Tibial nerve (tissue), 4 donors: ENCODE data around the gene PLXNA4. TPM values are rescaled to one million over a fixed set of nuclear protein-coding genes. Genes with fewer than 3 reads are reported as not detected.
A peak's percentile ranks its signal among the peaks of the same experiment; 100 is the strongest.

Source experiments
- DNase-seq, 2 donors: peaks; one replicate each; pipeline ENCODE4 v3.0.0-alpha.2; 2019; ENCODE audit warnings: low spot score in 2 of 2
- H3K27ac ChIP-seq, 4 donors: fragments of 200-600 bp; sonication (generic) in 3 of 4; one replicate each; pipeline ENCODE4 v1.5.1; 2017 to 2019; ENCODE audit warnings: mild to moderate bottlenecking in 1 of 4
- H3K27me3 ChIP-seq, 2 donors: fragments of 200-600 bp; sonication (generic) in 1 of 2; one replicate each; pipeline versions ENCODE4 v1.5.1 to v1.6.0; 2017 to 2019
- H3K36me3 ChIP-seq, 3 donors: fragments of 200-600 bp; sonication (generic); one replicate each; pipeline ENCODE4 v1.5.1; 2018 to 2019
- H3K4me1 ChIP-seq, 4 donors: fragments of 200-600 bp; sonication (generic) in 3 of 4; one replicate each; pipeline ENCODE4 v1.5.1; 2017 to 2019
- H3K4me3 ChIP-seq, 4 donors: fragments of 200-600 bp; sonication (generic) in 3 of 4; one replicate each; pipeline ENCODE4 v1.5.1; 2017 to 2019; ENCODE audit warnings: mild to moderate bottlenecking in 1 of 4, moderate library complexity in 1 of 4
- H3K9me3 ChIP-seq, 4 donors: fragments of 200-600 bp; sonication (generic) in 3 of 4; one replicate each; pipeline ENCODE4 v1.5.1; 2017 to 2019
- EP300 ChIP-seq, 2 donors: sonication (generic); formaldehyde crosslinking; IDR thresholded peaks; one replicate each; pipeline ENCODE4 v1.6.1; 2017; ENCODE audit warnings: antibody characterized with exemption in 2 of 2, mild to moderate bottlenecking in 1 of 2
- POLR2A ChIP-seq, 2 donors: fragments of 450-650 bp; IDR thresholded peaks; one replicate each; pipeline ENCODE4 v1.6.1; 2017; ENCODE audit warnings: antibody characterized with exemption in 2 of 2, mild to moderate bottlenecking in 2 of 2, moderate library complexity in 2 of 2
- WGBS, 2 donors: methylation state at CpG; one replicate each; pipeline ENCODE4 v1.1.5; 2018; 5-methylcytosine and 5-hydroxymethylcytosine counted together
- total RNA-seq, 4 donors: library from RNA; depleted of rRNA; stranded (reverse); fragments of >200 nt; gene quantifications; one replicate each; pipeline ENCODE4 v1.1.0, GENCODE V29; 2016
- TF ChIP-seq, protein P1 (sequence below), 5 experiments: fragments of 200-600 bp in 3 of 5; fragments of 450-650 bp in 2 of 5; sonication (generic) in 3 of 5; IDR thresholded peaks; one replicate each; pipeline ENCODE4 v1.5.1; 2016 to 2019; ENCODE audit warnings: antibody characterized with exemption in 5 of 5, mild to moderate bottlenecking in 3 of 5, moderate library complexity in 2 of 5

The PLXNA4 gene
- total RNA-seq, 4 donors from 2014 or later, result 12.6 to 32.4 (median 13.7) TPM

GRCh38 chr7:132321387-132321786 lies 254.9 kb downstream of the PLXNA4 start:
- H3K27me3 ChIP-seq, result peaks cover 0 to 23% of the 10 kb centered on the region in 2 donors
- H3K27ac ChIP-seq, result no peak overlapping the region
- WGBS, 2 donors, result 53 to 56% methylated on average over 6 of the region's 6 CpGs
- H3K4me1 ChIP-seq, result peaks cover 0 to 6% (median 3%) of the 10 kb centered on the region in 4 donors
- DNase-seq, result no peak
- H3K9me3 ChIP-seq, result no peaks in the 10 kb centered on the region
- H3K4me3 ChIP-seq, result no peak overlapping the region
- H3K36me3 ChIP-seq, result no peaks in the 10 kb centered on the region
- TF ChIP-seq, protein P1, sequence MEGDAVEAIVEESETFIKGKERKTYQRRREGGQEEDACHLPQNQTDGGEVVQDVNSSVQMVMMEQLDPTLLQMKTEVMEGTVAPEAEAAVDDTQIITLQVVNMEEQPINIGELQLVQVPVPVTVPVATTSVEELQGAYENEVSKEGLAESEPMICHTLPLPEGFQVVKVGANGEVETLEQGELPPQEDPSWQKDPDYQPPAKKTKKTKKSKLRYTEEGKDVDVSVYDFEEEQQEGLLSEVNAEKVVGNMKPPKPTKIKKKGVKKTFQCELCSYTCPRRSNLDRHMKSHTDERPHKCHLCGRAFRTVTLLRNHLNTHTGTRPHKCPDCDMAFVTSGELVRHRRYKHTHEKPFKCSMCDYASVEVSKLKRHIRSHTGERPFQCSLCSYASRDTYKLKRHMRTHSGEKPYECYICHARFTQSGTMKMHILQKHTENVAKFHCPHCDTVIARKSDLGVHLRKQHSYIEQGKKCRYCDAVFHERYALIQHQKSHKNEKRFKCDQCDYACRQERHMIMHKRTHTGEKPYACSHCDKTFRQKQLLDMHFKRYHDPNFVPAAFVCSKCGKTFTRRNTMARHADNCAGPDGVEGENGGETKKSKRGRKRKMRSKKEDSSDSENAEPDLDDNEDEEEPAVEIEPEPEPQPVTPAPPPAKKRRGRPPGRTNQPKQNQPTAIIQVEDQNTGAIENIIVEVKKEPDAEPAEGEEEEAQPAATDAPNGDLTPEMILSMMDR (IDR thresholded peaks at IDR 0.05), result no peak

DNA sequence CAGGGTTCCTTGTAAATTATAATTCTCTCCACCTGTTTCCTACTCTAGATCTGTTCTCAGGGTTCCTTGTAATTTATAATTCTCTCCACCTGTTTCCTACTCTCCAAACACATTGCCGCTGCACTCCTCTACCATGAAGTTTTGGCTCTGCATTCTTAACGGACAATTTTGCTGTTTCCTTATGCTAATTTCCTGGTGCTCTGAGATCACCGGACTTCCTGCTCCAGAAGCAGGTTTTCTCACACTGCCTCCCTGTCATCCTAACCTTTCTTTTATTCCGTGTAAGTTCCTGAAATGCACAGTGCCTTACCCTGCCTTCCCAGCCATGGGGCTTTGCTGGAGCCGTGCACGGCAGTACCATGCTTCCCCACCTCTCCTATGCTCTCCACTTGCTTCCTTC lies 256.8 kb downstream of the PLXNA4 start:
- no peak overlapping the region for H3K27ac ChIP-seq
- 56 to 61% methylated on average over 6 of the region's 6 CpGs for WGBS, 2 donors
- no peaks in the 10 kb centered on the region for H3K36me3 ChIP-seq
- no peaks in the 10 kb centered on the region for H3K9me3 ChIP-seq
- peaks cover 0 to 23% of the 10 kb centered on the region in 2 donors for H3K27me3 ChIP-seq
- H3K4me3 ChIP-seq, result no peak overlapping the region
- TF ChIP-seq, protein P1 (IDR thresholded peaks at IDR 0.05), result no peak
- TF ChIP-seq POLR2A (IDR thresholded peaks at IDR 0.05) (no peak), EP300 (IDR thresholded peaks at IDR 0.05) (no peak)
- peaks cover 0 to 6% (median 3%) of the 10 kb centered on the region in 4 donors for H3K4me1 ChIP-seq
- no peak for DNase-seq

DNA sequence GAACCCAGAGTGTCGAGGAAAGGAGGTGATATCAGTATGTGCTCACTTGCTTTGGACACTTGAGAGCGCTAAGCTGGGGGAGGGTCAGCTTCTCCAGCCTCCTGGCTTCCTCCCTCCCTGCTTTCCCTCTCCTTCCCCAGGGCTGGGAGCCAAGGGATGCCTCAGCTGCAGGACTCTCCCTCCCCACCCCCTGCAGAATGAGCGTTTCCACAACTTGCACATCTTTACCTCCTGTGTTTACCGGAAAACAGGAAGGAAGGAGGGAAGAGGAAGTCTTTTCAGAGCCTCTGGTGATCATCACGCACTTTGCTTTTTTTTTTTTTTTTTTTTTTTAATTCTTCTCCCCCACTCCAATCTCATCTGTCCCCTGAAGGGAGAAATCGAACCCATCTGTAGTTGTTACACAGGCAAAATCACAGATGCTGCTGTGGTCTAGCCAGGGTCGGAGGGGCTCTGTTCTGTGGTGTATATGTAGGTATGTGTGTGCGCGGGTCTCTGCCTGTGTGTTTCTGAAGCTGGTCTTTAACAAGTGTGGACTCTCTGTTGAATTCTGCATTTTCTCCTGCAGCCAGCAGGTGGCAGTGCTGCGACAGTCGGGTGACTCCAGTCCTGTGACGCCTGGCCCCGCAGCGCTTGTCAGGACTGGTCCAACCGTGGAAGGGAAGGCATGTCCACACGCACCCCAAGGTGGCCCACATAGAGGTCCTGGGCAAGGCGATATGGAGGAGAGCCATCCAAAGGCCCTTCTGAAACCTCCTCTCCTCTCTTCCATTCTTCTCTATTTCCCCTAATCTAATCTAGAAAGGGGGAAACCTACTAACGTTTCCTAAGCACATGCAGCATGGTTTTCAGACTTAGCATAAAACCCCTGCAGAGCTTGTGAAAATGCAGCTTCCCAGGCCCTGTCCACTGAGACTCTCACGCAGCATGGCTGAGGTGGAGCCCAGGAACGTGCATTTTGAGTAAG lies 257.6 kb downstream of the PLXNA4 start:
- DNase-seq, result peak; percentile 68 to 71
- WGBS, 2 donors, result 7 to 9% methylated on average over 17 to 20 of the region's 20 CpGs
- no peaks in the 10 kb centered on the region for H3K36me3 ChIP-seq
- no peak overlapping the region for H3K27ac ChIP-seq
- H3K9me3 ChIP-seq, result no peaks in the 10 kb centered on the region
- H3K27me3 ChIP-seq, result peaks cover 0 to 23% of the 10 kb centered on the region in 2 donors
- H3K4me1 ChIP-seq, result peaks cover 0 to 6% (median 3%) of the 10 kb centered on the region in 4 donors
- H3K4me3 ChIP-seq, result no peak overlapping the region
- TF ChIP-seq POLR2A (IDR thresholded peaks at IDR 0.05) (no peak), EP300 (IDR thresholded peaks at IDR 0.05) (peak in 1 of 2 donors; percentile 37)
- TF ChIP-seq, protein P1 (IDR thresholded peaks at IDR 0.05), result peak; percentile 76 to 92 (median 90)

- Histone ChIP-seq H3K36me3 (no peaks in the 10 kb centered on the region), H3K4me3 (no peak overlapping the region), H3K27me3 (peaks cover 0 to 23% of the 10 kb centered on the region in 2 donors), H3K9me3 (no peaks in the 10 kb centered on the region), H3K27ac (no peak overlapping the region), H3K4me1 (peaks cover 0 to 6% (median 3%) of the 10 kb centered on the region in 4 donors)
- WGBS, 2 donors, result 60 to 63% methylated on average over 7 of the region's 7 CpGs
- no peak for DNase-seq
- TF ChIP-seq EP300 (IDR thresholded peaks at IDR 0.05), result no peak
- TF ChIP-seq, protein P1 (IDR thresholded peaks at IDR 0.05), result no peak
- TF ChIP-seq POLR2A (IDR thresholded peaks at IDR 0.05), result no peak
Observed at GRCh38 chr7:132317701-132318351, 258.4 kb downstream of the PLXNA4 start.
